Neural progenitor cell (in vitro differentiated cells): ENCODE results near the gene CENPP.

Source experiments
- CTCF ChIP-seq: fragments of 200-600 bp; sonication (generic); IDR thresholded peaks from 2 replicates; pipeline ENCODE4 v1.5.1; 2017; ENCODE audit warnings: antibody characterized with exemption, mild to moderate bottlenecking
- EZH2phosphoT487 ChIP-seq: fragments of 200-600 bp; sonication (generic); IDR thresholded peaks from 2 replicates; pipeline ENCODE4 v1.6.1; 2017; ENCODE audit warnings: antibody characterized with exemption

DNA sequence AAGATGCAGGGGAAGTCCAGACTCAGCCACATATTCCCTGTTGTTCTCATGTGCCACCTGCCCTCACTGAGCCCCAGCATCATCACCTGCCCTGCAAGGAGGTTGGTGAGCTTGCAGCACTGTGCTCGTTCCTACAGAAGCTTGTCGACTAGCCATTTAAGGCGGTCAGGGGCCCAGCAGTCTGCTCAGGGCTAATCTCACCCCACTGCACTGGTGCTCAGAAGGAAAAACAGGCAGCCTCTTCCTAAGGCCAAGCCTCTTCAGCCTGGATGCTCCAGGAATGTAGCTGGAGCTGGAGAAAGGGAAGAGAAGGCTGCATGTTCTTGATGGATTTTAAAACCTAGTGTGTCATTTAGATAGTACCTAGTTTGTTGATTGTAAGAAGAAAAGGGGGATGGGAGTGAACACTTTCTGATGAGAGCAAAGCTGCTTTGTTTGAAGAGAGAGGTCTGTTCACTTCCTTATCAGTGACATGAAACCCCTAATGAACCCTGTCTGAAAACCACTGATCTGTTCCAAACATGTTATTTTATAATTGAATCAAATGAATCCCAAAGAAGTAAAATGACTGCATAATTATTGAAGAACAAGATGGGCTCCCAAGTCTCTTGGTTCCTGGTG lies 167.1 kb downstream of the CENPP start:
- TF ChIP-seq EZH2phosphoT487 (no peak), CTCF (no peak)
